BJ (cell line): ENCODE results near the gene XBP1. TPM values are rescaled to one million over a fixed set of nuclear protein-coding genes. Genes with fewer than 3 reads are reported as not detected.
"Not testable (repeated sequence)": the region's sequence is repeated elsewhere in the genome, so short reads cannot be mapped to it uniquely, and the experiment has no call there.

Experiments
- CTCF ChIA-PET: fragments of 350-600 bp; formaldehyde crosslinking; extraction: SDS; loops from one replicate; lab custom pipeline; 2021; ENCODE audit warnings: antibody characterized with exemption, inconsistent platforms; lab: Yijun Ruan, JAX
- POLR2A ChIA-PET: fragments of 300-600 bp; sonication (Branson Sonifier 250); formaldehyde crosslinking; extraction: SDS; loops from one replicate; lab custom pipeline; 2021; ENCODE audit warnings: antibody characterized with exemption; lab: Charles Lee
- DNase-seq: peaks from one replicate; pipeline ENCODE4 v3.0.0-alpha.2; 2011; ENCODE audit warnings: low read depth
- H3K27me3 ChIP-seq: 2 replicates; pipeline ENCODE4 v1.6.0; 2011; ENCODE audit warnings: low read length; ENCODE audit not compliant: control insufficient read depth, insufficient read depth
- H3K36me3 ChIP-seq: 2 replicates; pipeline ENCODE4 v1.5.1; 2011; ENCODE audit warnings: low read length; ENCODE audit not compliant: control insufficient read depth, insufficient read depth
- H3K4me3 ChIP-seq: 2 replicates; pipeline ENCODE4 v1.5.1; 2011; ENCODE audit warnings: low read depth, mild to moderate bottlenecking, control low read depth, low read length
- CTCF ChIP-seq: IDR thresholded peaks from 2 replicates; pipeline ENCODE4 v1.5.1; 2011; ENCODE audit warnings: low read depth, mild to moderate bottlenecking, control low read depth, inconsistent platforms, low read length, moderate library complexity; ENCODE audit not compliant: insufficient read depth
- polyA plus RNA-seq: library from polyadenylated mRNA; depleted of rRNA; stranded (reverse); fragments of >200 nt; gene quantifications from 2 replicates; pipeline ENCODE4 v1.2.3, GENCODE V29; 2011

The XBP1 gene
- polyA plus RNA-seq, 1 experiment, result 223 TPM

DNA sequence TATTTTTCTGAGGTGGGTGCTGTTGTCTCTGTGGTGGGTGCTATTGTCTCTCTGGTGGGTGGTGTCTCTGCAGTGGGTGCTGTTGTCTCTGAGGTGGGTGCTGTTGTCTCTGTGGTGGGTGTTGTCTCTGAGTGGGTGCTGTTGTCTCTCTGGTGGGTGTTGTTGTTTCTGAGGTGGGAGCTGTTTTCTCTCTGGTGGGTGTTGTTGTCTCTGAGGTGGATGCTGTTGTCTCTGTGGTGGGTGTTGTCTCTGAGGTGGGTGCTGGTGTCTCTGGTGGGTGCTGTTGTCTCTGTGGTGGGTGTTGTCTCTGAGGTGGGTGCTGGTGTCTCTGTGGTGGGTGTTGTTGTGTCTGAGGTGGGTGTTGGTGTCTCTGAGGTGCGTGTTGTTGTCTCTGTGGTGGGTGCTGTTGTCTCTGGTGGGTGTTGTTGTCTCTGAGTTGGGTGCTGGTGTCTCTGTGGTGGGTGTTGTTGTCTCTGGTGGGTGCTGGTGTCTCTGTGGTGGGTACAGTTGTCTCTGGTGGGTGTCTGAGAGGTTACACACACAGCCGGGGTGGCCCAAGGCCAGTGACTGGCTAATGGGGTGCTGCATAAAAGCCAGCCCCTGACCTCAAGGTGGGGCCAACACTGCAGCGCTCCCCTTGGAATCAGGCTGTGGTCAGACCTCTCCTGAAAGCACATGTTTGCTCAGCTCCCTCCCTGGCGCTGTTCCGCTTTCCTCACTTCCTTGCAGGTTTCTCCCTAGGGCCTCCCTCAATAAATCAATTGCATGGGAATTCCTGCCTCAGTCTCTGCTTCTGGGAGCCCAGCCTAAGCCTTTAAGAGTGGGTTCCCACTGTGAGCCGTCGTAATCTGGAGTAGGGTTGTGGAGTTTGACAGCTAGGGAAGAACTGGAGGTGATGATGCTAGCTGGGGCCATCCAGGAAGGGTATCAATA, 31.0 kb upstream of the XBP1 start:
- no peak overlapping the region for H3K4me3 ChIP-seq
- H3K36me3 ChIP-seq, result 0 out of 2 replicates have a peak, but pooled peaks cover 2% of the 10 kb centered on the region
- no peak for TF ChIP-seq CTCF
- DNase-seq, result no peak
- POLR2A ChIA-PET, result no interaction called here
- no peaks in the 10 kb centered on the region for H3K27me3 ChIP-seq
- CTCF ChIA-PET, result interaction anchor here (1.4 to 9.0 kb wide), 6 partner anchors 12 to 811 kb away, joined by 3 to 154 read pairs (median 18); no protein-coding TSS in a partner anchor

GRCh38 chr22:28830441-28830840, 30.1 kb upstream of the XBP1 start:
- H3K36me3 ChIP-seq, result 0 out of 2 replicates have a peak, but pooled peaks cover 2% of the 10 kb centered on the region
- DNase-seq, result no peak
- POLR2A ChIA-PET, result no interaction called here
- no peak overlapping the region for H3K4me3 ChIP-seq
- CTCF ChIA-PET, result interaction anchor here (0.9 to 9.0 kb wide), 15 partner anchors 11 to 950 kb away, joined by 3 to 154 read pairs (median 5); no protein-coding TSS in a partner anchor
- no peaks in the 10 kb centered on the region for H3K27me3 ChIP-seq
- no peak for TF ChIP-seq CTCF

GRCh38 chr22:28829358-28830181, 29.2 kb upstream of the XBP1 start:
- no peaks in the 10 kb centered on the region for H3K27me3 ChIP-seq
- TF ChIP-seq CTCF, result peak; percentile 92
- ChIA-PET CTCF (interaction anchor here (0.7 to 9.0 kb wide), 33 partner anchors 8 to 949 kb away, joined by 3 to 154 read pairs (median 3); no protein-coding TSS in a partner anchor), POLR2A (no interaction called here)
- no peak overlapping the region for H3K4me3 ChIP-seq
- H3K36me3 ChIP-seq, result 0 out of 2 replicates have a peak, but pooled peaks cover 2% of the 10 kb centered on the region
- DNase-seq, result no peak

- no peaks in the 10 kb centered on the region for H3K27me3 ChIP-seq
- DNase-seq, result no peak
- no peak for TF ChIP-seq CTCF
- ChIA-PET CTCF (interaction anchor here (2.2 to 9.0 kb wide), 4 partner anchors 20 to 807 kb away, joined by 6 to 154 read pairs (median 28); no protein-coding TSS in a partner anchor), POLR2A (no interaction called here)
- no peak overlapping the region for H3K4me3 ChIP-seq
- H3K36me3 ChIP-seq, result 0 out of 2 replicates have a peak, but pooled peaks cover 2% of the 10 kb centered on the region
Observed at GRCh38 chr22:28826921-28827320, 26.6 kb upstream of the XBP1 start.

DNA sequence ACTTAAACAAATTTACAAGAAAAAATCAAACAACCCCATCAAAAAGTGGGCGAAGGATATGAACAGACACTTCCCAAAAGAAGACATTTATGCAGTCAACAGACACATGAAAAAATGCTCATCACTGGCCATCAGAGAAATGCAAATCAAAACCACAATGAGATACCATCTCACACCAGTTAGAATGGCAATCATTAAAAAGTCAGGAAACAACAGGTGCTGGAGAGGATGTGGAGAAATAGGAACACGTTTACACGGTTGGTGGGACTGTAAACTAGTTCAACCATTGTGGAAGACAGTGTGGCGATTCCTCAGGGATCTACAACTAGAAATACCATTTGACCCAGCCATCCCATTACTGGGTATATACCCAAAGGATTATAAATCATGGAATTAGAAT, 26.1 kb upstream of the XBP1 start:
- CTCF ChIA-PET, result interaction anchor here (9.0 kb wide), 1 partner anchor 226 kb away, joined by 154 read pairs; no protein-coding TSS in a partner anchor
- H3K4me3 ChIP-seq, DNase-seq, POLR2A ChIA-PET, H3K27me3 ChIP-seq, H3K36me3 ChIP-seq: not testable (repeated sequence)

- CTCF ChIA-PET, result interaction anchor here (1.0 to 9.0 kb wide), 2 partner anchors 9 to 224 kb away, joined by 3 to 154 read pairs; no protein-coding TSS in a partner anchor
- POLR2A ChIA-PET, DNase-seq, H3K27me3 ChIP-seq, H3K4me3 ChIP-seq, H3K36me3 ChIP-seq: not testable (repeated sequence)
Observed at GRCh38 chr22:28824455-28824854, 24.1 kb upstream of the XBP1 start.
